HG03432 (cell line): Measurements from ENCODE around the gene CDC42BPB.
"Not testable (repeated sequence)": the region's sequence is repeated elsewhere in the genome, so short reads cannot be mapped to it uniquely, and the experiment has no call there.

Source experiments
- ATAC-seq: cut with Tn5 transposase; IDR thresholded peaks from one replicate; pipeline ENCODE4 v1.9.1; 2021; ENCODE audit warnings: mild to moderate bottlenecking, moderate library complexity; ENCODE audit not compliant: unreplicated experiment

The CDC42BPB gene

DNA sequence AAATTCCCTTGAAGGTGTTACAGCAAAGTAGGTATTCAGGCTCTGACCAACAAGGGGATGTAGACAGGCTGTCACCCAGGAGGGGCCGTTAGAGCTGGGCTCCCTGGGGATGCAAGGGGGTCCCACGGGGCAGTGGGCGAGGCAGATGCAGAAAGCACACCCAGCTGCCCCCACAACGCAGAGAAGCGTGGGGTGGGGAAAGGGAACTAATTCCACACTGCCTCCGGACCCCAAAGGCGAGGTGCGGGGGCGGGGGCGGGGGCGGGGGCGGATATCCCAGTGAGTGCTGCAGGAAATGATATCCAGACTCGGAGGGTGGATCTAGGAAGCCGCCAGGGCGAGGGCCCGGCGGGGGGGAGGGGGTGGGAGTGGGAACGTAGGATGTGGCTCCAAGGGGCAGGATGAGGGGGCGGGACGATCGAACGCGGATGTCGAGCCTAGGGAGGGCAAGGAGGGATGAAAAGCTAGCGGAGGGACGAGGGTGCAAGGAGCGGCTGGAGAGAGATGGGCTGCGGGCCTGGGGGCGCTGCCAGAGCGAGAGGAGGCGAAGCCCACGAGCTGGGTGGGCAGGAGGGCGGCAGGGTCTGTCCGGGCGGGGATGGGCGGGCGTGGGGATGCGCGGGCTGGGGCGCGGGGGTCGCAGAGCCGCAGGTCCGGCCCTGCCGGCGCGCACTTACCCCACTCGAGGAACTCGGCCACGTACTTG, 874 bp downstream of the CDC42BPB start:
- ATAC-seq, result no peak

GRCh38 chr14:103055695-103056094, 1.7 kb downstream of the CDC42BPB start:
- ATAC-seq, result no peak

DNA sequence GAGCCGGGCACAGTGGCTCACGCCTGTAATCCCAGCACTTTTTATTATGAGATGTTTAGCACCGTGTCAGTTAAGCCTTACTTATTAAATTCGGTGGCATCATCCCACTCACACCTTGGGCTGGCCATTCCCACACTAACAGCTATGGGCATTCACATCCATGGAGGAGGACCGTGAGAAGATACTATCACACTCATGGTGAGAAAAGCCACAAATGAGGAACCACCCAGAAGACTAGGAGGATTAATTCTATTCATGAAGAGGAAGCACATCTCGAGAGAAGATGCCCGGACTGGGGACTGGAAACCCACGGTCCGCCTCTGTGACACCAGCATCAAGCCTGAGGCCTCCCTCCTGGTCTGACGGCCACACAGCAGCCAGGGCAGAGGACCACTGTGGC, 4.9 kb downstream of the CDC42BPB start:
- no peak for ATAC-seq

- no peak for ATAC-seq
Measured at GRCh38 chr14:103050935-103051334, 6.4 kb downstream of the CDC42BPB start.

GRCh38 chr14:103047453-103047852, 9.9 kb downstream of the CDC42BPB start:
- ATAC-seq, result not testable (repeated sequence)

DNA sequence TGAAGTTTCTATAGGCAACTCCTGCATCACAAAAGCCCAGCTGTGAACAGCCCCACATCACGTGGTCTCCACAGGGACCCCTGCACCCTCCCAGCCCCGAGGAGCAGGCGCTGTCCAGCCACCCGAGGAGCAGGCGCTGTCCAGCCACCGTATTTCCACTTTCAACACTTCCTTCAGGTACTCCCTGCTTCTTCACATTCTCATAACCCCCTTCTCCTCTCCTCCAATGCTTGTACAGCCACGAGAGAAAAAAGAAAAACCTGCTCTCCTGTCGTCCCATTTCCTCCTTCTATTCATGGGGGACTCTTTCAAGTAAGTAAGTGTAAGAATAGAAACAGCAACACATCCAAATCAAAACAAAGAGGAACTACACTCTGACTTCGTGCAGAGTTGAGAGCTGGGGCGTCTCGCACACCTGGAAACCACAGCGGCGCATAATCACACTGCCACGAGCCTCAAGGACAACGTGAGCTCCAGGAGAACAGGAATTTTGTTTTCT, 11.9 kb downstream of the CDC42BPB start:
- no peak for ATAC-seq

DNA sequence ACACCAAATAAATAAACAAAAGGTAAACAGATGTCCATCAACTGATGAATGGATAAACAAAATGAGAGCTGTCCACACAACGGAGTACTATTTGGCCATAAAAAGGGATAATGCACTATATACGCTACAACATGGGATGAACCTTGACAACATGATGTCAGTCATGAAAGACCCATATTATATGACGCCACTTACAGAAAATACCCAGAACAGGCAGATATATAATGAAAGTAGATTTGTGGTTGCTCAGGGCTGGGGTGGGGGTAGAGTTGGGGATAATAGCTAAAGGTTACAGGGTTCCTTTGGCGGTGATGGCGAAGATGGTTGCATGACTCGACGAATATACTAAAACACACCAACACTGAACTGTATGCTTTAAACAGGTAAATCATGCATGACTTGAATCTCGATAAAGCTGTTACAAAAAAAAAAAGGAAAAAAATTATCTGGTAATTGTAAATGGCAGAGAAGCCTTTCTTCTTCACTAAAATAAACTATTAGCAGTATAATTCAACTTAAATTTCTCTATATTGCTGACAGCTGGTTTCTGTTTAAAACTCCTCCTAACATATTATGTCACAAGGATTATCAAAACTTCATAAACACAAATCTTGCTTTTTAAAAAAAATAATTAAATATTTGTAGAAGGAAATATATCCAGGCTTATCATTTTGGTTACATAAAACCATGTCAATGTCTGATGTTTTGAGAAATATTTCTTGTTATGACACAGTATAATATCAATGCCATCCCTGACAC, 13.9 kb downstream of the CDC42BPB start:
- ATAC-seq, result no peak

GRCh38 chr14:103041464-103041863, 15.9 kb downstream of the CDC42BPB start:
- ATAC-seq, result no peak

GRCh38 chr14:103033681-103034096, 23.7 kb downstream of the CDC42BPB start:
- no peak for ATAC-seq

- no peak for ATAC-seq
Measured at GRCh38 chr14:103031956-103032355, 25.4 kb downstream of the CDC42BPB start.

- no peak for ATAC-seq
Measured at GRCh38 chr14:103031566-103031911, 25.8 kb downstream of the CDC42BPB start.

GRCh38 chr14:103030741-103031565, 26.4 kb downstream of the CDC42BPB start:
- ATAC-seq, result no peak

DNA sequence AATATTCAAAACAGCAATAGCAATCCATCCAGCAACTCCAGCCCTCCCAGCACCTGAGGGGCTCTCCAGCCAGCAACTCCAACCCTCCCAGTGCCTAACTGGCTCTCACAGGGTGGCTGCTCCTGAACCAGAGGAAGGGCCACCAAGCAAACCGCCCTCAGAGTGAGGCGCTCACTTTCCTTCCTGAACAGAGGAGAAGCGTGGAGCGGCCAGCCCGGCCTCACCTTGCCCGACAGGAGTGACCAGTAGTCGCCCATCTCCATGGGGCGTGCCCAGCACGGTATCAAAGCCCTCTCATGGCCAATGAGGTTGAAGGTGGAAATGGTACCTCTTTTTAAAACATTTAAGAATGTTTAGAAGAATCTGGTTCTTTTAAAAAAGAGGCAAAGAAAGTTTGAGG, 27.4 kb downstream of the CDC42BPB start:
- ATAC-seq, result no peak

DNA sequence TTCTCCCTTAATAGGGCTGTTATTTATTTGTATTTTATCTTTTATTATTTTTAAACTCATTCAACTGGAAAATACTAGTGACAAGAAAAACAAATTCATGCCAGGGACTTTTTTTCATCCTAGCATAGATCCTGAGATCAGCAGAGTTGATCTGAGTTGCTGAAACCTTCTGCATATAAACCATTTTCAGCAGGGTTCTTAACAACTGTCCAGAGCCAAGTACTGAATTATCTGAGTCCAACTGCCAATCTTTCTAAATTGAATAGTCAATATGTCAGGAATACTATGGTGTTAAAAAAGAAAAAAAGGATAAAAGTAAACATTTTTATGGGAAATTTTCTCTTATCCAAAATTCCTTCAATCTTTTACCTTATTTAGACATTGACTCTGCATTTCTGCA, 28.6 kb downstream of the CDC42BPB start:
- no peak for ATAC-seq

DNA sequence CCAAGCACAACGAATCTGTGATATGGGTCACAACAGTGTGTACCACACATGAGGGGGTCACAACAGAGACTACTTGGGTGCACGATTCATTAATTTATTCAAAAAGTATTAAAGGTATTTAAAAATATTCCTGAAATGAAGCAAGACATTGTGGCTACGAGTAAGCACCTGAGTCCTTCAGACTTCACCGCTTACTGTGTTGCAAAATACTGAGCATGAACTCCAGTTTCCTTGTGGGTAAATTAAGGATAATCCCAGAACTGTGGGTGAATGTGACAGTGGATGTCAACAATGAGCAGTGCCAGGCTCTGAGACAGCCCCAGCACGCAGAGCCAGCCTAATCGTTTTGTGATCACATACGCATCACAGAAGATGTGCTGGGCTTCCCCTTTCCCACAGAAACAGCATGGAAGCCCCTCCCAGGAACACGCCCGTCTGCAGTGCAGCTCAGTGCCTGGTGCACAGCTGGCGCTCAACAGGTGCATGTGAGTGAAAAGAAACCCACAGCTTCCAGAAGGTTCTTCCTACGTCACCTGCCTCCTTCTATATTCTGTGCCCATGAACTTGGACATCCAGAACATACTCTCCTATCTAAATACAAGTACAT, 29.1 kb downstream of the CDC42BPB start:
- ATAC-seq, result no peak

DNA sequence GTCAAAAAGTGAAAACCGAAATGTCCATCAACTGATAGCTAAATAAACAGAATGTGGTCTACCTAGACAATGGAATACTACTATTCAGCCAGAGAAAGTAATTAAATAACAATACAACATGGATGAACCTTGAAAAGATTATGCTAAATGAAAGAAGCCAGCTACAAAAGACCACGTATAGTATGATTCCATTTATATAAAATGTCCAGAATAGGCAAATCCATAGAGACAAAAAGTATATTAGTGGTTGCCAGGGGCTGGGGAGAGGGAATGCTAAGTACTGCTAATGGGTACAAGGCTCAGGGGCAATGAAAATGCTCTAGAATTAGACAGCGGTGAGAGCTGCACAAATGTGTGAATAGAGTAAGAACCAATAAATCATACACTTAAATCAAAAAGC, 29.9 kb downstream of the CDC42BPB start:
- ATAC-seq, result no peak

DNA sequence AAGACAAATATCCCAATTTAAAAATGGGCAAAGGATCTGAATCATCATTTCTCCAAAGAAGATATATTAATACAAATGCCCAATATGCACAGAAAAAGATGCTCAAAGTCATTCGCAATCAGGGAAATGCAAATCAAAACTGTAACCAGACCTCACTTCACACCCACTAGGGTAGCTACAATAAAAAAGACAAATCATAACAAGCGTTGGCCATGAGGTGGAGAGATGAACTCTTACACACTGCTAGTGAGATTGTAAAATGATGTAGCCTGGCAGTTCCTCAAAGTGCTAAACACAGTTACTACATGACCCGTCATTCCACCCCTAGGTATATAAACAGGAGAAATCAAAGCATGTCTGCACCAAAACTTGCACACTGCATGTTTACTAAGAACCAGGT, 30.4 kb downstream of the CDC42BPB start:
- ATAC-seq, result no peak

DNA sequence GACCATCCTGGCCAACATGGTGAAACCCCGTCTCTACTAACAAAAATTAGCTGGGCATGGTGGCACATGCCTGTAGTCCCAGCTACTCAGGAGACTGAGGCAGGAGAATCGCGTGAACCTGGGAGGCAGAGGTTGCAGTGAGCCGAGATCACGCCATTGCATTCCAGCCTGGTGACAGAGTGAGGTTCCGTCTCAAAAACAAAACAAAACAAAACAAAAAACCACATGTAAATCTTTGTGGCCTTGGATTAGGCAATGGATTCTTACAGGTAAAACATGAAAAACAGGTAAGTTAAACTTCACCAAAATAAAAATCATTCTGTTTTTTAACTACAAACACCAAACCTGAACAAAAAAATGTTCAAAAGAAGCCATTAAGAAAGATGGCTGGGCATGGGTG, 31.2 kb downstream of the CDC42BPB start:
- not testable (repeated sequence) for ATAC-seq

- ATAC-seq, result no peak
Measured at GRCh38 chr14:103023881-103024473, 33.4 kb downstream of the CDC42BPB start.

GRCh38 chr14:103022685-103023044, 34.7 kb downstream of the CDC42BPB start:
- no peak for ATAC-seq
